MCF 10A (cell line): ENCODE results near the gene TAAR9. TPM values are rescaled to one million over a fixed set of nuclear protein-coding genes. Genes with fewer than 3 reads are reported as not detected.

ENCODE experiments used
- BruUV-seq: library from RNA; stranded (reverse); fragments of 400-500 nt; replicated peaks from 2 replicates; lab custom pipeline; 2021; lab: Mats Ljungman, UMichigan
- CTCF ChIA-PET: fragments of 300-600 bp; sonication (Branson Sonifier 250); formaldehyde crosslinking; extraction: SDS; loops from one replicate; lab custom pipeline; 2021; ENCODE audit warnings: antibody characterized with exemption, inconsistent platforms; lab: Yijun Ruan, JAX
- POLR2A ChIA-PET: fragments of 300-600, 350-650 bp; sonication (Branson Sonifier 250); formaldehyde crosslinking; extraction: SDS; loops from one replicate; lab custom pipeline; 2020; ENCODE audit warnings: antibody characterized with exemption, inconsistent platforms; lab: Yijun Ruan, JAX
- DNase-seq: peaks from one replicate; pipeline ENCODE4 v3.0.0-alpha.2; 2018; ENCODE audit not compliant: unreplicated experiment
- H3K27ac Mint-ChIP-seq: one replicate; pipeline ENCODE4 v1.8.0; 2022; ENCODE audit warnings: mild to moderate bottlenecking, low read depth, mixed read lengths; ENCODE audit not compliant: unreplicated experiment
- H3K27me3 Mint-ChIP-seq: one replicate; pipeline ENCODE4 v1.8.0; 2022; ENCODE audit warnings: mixed read lengths; ENCODE audit not compliant: insufficient read depth, unreplicated experiment
- H3K36me3 Mint-ChIP-seq: one replicate; pipeline ENCODE4 v1.8.0; 2022; ENCODE audit warnings: mild to moderate bottlenecking, moderate library complexity, mixed read lengths; ENCODE audit not compliant: insufficient read depth, unreplicated experiment
- H3K4me1 Mint-ChIP-seq: one replicate; pipeline ENCODE4 v1.8.0; 2022; ENCODE audit warnings: mixed read lengths; ENCODE audit not compliant: insufficient read depth, unreplicated experiment
- H3K4me3 Mint-ChIP-seq: one replicate; pipeline ENCODE4 v1.8.0; 2022; ENCODE audit warnings: mild to moderate bottlenecking, moderate library complexity, mixed read lengths; ENCODE audit not compliant: unreplicated experiment
- H3K9me3 Mint-ChIP-seq: one replicate; pipeline ENCODE4 v1.8.0; 2022; ENCODE audit warnings: mixed read lengths; ENCODE audit not compliant: unreplicated experiment
- intact Hi-C: fragments of 100-400 bp; cut with micrococcal nuclease; formaldehyde crosslinking; loops from 2 replicates; pipeline ENCODE4 v1.14.1; 2022
- total RNA-seq: library from RNA; stranded (reverse); gene quantifications from 2 replicates; pipeline ENCODE4 v1.2.3, GENCODE V29; 2022
- TF ChIP-seq, protein P1 (sequence below): fragments of 200-600 bp; IDR thresholded peaks from one replicate; pipeline ENCODE4 v1.8.0; 2022; ENCODE audit warnings: antibody characterized with exemption, mild to moderate bottlenecking; ENCODE audit not compliant: unreplicated experiment

Gene TAAR9
- total RNA-seq, 1 experiment from 2014 or later = not detected

DNA sequence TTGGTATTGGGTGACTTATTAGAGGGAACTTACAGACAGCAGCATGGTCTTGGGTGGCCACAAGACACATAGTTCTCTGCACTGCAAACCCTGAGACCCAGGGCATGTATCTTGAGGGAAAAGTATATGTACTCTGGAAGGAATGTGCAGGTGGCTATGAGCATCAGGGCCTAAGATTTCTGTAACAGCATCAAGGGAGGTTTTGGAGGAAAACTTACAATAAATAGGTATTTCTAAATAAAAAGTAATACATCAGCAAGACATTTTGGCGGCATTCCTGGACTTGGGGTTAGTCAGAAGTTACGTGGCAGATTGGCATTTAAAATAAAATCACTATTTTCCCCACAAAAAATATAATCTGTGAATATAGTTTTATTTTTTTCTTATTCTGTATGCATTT lies 17.1 kb upstream of the TAAR9 start:
- Mint-ChIP-seq H3K36me3 (no peaks in the 10 kb centered on the region), H3K4me3 (no peak overlapping the region), H3K4me1 (no peaks in the 10 kb centered on the region), H3K27me3 (peaks cover 31% of the 10 kb centered on the region), H3K9me3 (no peaks in the 10 kb centered on the region), H3K27ac (no peak overlapping the region)
- peak; percentile 8 for DNase-seq
- CTCF ChIA-PET = no interaction called here
- POLR2A ChIA-PET = no interaction called here
- BruUV-seq = no TSS peak
- TF ChIP-seq, protein P1, sequence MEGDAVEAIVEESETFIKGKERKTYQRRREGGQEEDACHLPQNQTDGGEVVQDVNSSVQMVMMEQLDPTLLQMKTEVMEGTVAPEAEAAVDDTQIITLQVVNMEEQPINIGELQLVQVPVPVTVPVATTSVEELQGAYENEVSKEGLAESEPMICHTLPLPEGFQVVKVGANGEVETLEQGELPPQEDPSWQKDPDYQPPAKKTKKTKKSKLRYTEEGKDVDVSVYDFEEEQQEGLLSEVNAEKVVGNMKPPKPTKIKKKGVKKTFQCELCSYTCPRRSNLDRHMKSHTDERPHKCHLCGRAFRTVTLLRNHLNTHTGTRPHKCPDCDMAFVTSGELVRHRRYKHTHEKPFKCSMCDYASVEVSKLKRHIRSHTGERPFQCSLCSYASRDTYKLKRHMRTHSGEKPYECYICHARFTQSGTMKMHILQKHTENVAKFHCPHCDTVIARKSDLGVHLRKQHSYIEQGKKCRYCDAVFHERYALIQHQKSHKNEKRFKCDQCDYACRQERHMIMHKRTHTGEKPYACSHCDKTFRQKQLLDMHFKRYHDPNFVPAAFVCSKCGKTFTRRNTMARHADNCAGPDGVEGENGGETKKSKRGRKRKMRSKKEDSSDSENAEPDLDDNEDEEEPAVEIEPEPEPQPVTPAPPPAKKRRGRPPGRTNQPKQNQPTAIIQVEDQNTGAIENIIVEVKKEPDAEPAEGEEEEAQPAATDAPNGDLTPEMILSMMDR = no peak
- intact Hi-C loops = no loop called here

DNA sequence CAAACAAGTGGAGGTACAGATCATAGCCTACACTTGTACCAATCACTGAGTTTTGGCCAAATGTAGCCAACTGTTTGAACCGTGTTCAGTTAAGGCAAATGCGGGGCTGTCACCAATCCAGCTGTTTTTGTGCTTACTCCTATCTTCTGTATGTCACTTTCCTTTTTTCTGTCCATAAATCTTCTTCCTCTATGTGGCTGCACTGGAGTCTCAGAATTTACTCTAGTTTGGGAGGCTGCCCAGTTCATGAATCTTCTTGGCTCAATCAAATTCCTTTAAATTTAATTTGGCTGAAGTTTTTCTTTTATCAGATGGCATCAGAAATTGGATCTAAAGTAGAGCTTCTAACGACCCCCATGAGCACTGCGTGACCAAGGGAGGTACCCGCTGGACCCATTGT lies 13.4 kb upstream of the TAAR9 start:
- Mint-ChIP-seq H3K27me3 (peaks cover 31% of the 10 kb centered on the region), H3K27ac (no peak overlapping the region), H3K4me1 (no peaks in the 10 kb centered on the region), H3K4me3 (no peak overlapping the region), H3K36me3 (no peaks in the 10 kb centered on the region), H3K9me3 (no peaks in the 10 kb centered on the region)
- intact Hi-C loops = loop anchor here (5.0 kb wide), 1 partner anchor 288 kb away; the partner anchor contains the start of gene RPS12
- ChIA-PET CTCF (interaction anchor here (0.8 to 1.5 kb wide), 5 partner anchors 146 to 300 kb away, joined by 3 to 11 read pairs (median 6); no protein-coding TSS in a partner anchor), POLR2A (interaction anchor here (1.4 kb wide), 1 partner anchor 12 kb away, joined by 7 read pairs; the partner anchor contains the start of gene STX7)
- no TSS peak for BruUV-seq
- TF ChIP-seq, protein P1 = no peak
- no peak for DNase-seq

DNA sequence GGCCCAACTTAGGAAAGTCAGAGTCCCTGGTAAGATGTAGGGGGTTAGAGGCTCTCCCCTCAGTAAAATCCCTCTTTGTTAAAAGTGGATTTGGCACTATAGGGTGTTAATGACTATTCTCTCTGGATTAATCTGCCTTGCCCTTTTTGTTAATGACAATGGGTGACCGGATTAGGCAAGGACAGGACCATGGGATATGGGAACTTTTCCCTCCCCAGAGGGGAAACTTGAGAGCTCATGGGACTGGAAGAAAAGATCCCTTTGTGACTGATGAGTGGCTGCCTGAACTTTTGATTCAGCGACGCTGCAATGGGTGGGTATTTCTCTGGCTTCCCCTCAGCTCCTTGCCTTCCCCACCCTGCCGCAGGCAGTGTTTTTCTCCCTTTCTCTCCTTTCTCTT lies 12.2 kb upstream of the TAAR9 start:
- Mint-ChIP-seq H3K27ac (no peak overlapping the region), H3K36me3 (no peaks in the 10 kb centered on the region), H3K27me3 (peaks cover 31% of the 10 kb centered on the region), H3K4me1 (no peaks in the 10 kb centered on the region), H3K4me3 (no peak overlapping the region), H3K9me3 (no peaks in the 10 kb centered on the region)
- DNase-seq = no peak
- intact Hi-C loops = loop anchor here (5.0 kb wide), 1 partner anchor 286 kb away; the partner anchor contains the start of gene RPS12
- TF ChIP-seq, protein P1 = no peak
- ChIA-PET POLR2A (interaction anchor here (1.4 kb wide), 1 partner anchor 13 kb away, joined by 7 read pairs; the partner anchor contains the start of gene STX7), CTCF (interaction anchor here (1.3 to 1.7 kb wide), 4 partner anchors 8 to 244 kb away, joined by 3 to 9 read pairs (median 4); no protein-coding TSS in a partner anchor)
- BruUV-seq = no TSS peak

DNA sequence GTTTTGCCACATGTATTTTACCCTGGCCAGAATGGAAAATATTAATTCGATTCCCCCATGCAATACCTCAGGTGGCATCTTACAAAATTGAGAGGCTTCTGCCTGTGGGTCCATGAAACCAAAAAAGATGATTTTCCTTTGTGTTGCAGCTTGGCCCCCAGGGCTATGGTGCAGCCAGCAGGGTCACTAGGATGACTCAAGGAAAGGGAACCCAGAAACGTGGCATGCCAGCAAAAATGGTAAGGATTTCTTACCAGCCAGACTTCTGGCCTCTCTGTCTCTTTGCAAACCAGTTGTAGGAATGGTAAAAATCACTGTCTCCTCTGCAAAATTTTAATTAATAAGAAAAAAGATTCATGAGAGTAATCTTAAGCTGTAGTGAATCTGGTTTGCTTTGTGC lies 11.6 kb upstream of the TAAR9 start:
- ChIA-PET CTCF (interaction anchor here (0.7 to 1.9 kb wide), 7 partner anchors 9 to 1447 kb away, joined by 3 to 9 read pairs (median 4); no protein-coding TSS in a partner anchor), POLR2A (interaction anchor here (1.2 kb wide), 1 partner anchor 288 kb away, joined by 5 read pairs; the partner anchor contains the start of gene RPS12)
- H3K36me3 Mint-ChIP-seq = no peaks in the 10 kb centered on the region
- H3K27ac Mint-ChIP-seq = no peak overlapping the region
- DNase-seq = peak; percentile 9
- intact Hi-C loops = loop anchor here (5.0 kb wide), 1 partner anchor 286 kb away; the partner anchor contains the start of gene RPS12
- no peaks in the 10 kb centered on the region for H3K4me1 Mint-ChIP-seq
- BruUV-seq = no TSS peak
- peaks cover 31% of the 10 kb centered on the region for H3K27me3 Mint-ChIP-seq
- no peak overlapping the region for H3K4me3 Mint-ChIP-seq
- H3K9me3 Mint-ChIP-seq = no peaks in the 10 kb centered on the region
- TF ChIP-seq, protein P1 = no peak
